ENCODE results near the gene GARIN5A.

DNA sequence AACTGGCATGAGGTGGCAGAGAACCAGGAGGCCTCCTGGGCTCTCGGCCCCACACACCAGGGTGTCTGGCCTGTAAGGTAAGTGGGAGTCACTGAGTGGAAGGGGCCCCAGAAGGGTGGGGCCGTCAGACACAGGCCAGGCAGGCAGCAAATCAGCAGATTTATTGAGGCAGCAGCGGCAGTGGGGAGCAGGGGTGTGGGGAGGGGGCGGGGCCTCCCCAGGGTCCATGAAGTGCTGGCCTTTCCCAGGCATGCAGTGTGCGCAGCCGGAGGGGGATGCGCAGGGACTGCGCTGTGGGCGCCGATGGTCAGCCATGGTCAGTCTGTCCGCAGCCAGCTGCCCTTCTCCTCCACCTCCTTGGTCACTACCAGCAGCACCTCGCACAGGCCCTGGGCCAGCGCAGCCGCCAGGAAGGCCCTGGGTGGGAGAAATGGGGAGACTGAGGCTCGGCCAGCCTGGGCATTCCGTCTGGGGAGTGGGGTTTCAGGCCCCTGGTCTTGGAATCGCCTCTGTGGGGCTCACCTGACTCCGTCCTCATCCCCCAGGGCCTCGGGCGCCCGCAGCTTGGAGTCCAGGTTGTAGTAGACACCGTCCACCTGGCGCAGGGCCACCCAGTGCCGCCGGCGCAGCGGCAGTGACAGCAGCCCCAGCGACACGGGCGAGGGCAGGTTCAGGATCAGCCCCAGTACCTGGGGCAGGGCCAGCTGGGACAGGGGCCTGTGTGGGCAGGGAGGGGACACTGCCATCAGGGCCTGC is 29.4 kb upstream of the GARIN5A start:
- TF ChIP-seq, protein P1, sequence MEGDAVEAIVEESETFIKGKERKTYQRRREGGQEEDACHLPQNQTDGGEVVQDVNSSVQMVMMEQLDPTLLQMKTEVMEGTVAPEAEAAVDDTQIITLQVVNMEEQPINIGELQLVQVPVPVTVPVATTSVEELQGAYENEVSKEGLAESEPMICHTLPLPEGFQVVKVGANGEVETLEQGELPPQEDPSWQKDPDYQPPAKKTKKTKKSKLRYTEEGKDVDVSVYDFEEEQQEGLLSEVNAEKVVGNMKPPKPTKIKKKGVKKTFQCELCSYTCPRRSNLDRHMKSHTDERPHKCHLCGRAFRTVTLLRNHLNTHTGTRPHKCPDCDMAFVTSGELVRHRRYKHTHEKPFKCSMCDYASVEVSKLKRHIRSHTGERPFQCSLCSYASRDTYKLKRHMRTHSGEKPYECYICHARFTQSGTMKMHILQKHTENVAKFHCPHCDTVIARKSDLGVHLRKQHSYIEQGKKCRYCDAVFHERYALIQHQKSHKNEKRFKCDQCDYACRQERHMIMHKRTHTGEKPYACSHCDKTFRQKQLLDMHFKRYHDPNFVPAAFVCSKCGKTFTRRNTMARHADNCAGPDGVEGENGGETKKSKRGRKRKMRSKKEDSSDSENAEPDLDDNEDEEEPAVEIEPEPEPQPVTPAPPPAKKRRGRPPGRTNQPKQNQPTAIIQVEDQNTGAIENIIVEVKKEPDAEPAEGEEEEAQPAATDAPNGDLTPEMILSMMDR (conservative IDR thresholded peaks at IDR 0.05; ENCODE audit: low read length) = no peak
- no peak for TF ChIP-seq EZH2phosphoT487 (IDR thresholded peaks at IDR 0.05; ENCODE audit: borderline replicate concordance, low read depth, low read length)

All from OCI-LY7 (cell line).